Lower leg skin (tissue), 3 donors: ENCODE results near the gene SNU13.

Experiments used
- CTCF ChIP-seq, 3 donors: fragments of 450-650 bp; IDR thresholded peaks; one replicate each; pipeline ENCODE4 v1.5.1; 2016; ENCODE audit warnings: antibody characterized with exemption in 3 of 3, mild to moderate bottlenecking in 3 of 3, moderate library complexity in 2 of 3
- POLR2A ChIP-seq, 2 donors: fragments of 450-650 bp; IDR thresholded peaks; one replicate each; pipeline ENCODE4 v1.6.1; 2016 to 2017; ENCODE audit warnings: antibody characterized with exemption in 2 of 2, mild to moderate bottlenecking in 1 of 2, moderate library complexity in 1 of 2

DNA sequence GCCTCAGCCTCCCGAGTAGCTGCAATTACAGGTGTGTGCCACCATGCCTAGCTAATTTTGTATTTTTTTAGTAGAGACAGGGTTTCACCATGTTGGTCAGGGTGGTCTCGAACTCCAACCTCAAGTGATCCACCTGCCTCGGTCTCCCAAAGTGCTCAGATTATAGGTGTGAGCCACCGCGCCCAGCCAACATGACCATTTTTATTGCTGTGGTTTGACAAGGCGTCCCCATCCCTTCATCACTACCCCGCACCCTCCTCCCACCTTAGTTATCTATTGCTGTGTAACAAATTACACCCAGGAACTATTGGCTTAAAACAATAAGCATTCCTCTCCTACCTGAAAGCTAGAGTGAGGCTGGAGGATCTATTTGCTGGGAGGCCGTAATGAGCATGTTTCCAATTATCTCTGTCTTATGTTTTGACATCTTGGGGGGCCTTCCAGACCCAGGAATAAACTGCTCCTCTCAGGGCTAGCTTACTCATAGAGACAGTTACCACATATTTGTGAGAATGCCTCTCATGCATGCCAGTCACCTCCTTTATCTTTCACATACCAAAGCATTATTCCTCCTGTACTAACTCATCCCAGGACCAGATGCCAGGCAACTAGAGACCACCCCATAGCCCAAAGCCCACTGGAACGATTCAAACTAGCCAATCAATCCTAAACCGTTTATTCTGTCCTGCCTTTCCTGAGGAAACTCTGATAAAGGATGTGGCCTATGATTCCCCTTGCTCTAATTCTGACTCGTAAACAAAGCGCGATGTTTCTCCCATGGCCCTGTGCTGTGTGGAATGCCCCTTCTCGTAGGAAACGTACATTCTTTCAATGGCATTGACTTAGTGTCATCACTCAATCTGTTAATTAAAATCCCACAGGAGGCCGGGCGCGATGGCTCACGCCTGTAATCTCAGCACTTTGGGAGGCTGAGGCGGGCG lies 19.4 kb downstream of the SNU13 start:
- TF ChIP-seq POLR2A (IDR thresholded peaks at IDR 0.05): no peak
- no peak for TF ChIP-seq CTCF (IDR thresholded peaks at IDR 0.05)
